K562 (cell line): ENCODE results near the gene PIK3C2B. TPM values are rescaled to one million over a fixed set of nuclear protein-coding genes. Genes with fewer than 3 reads are reported as not detected.
"Not testable (repeated sequence)": the region's sequence is repeated elsewhere in the genome, so short reads cannot be mapped to it uniquely, and the experiment has no call there.

ENCODE experiments used
- ATAC-seq: fragments of 200-7000 bp; cut with Tn5 transposase; 3 replicates; pipeline ENCODE4 v1.9.1; 2020; ENCODE audit warnings: moderate library complexity
- BruUV-seq: library from RNA; stranded (reverse); fragments of 400-500 nt; replicated peaks from 2 replicates; lab custom pipeline; 2021; lab: Mats Ljungman, UMichigan
- CTCF ChIA-PET: fragments of 300-600 bp; formaldehyde crosslinking; extraction: SDS; loops from one replicate; lab custom pipeline; 2021; ENCODE audit warnings: low intra/inter-chr PET ratio; lab: Yijun Ruan, JAX
- POLR2A ChIA-PET: fragments of 300-600, 350-650 bp; sonication (Branson Sonifier 250); formaldehyde crosslinking; extraction: SDS; loops from one replicate; lab custom pipeline; 2021; ENCODE audit warnings: antibody characterized with exemption, inconsistent platforms; lab: Yijun Ruan, JAX
- DNase-seq, 4 experiments: peaks; one replicate each; pipeline versions ENCODE4 v3.0.0 to v3.0.0-alpha.2; 2011 to 2018; ENCODE audit warnings: low spot score in 3 of 4, mixed read lengths in 3 of 4; ENCODE audit errors: extremely low read depth in 1 of 4
- FAIRE-seq: peaks from 2 replicates; lab custom pipeline; 2011; peaks lifted over from hg19 to GRCh38; lab: Jason Lieb, UNC
- H2AFZ ChIP-seq: 2 replicates; pipeline ENCODE4 v1.6.0; 2011; ENCODE audit warnings: low read depth, low read length, control low read depth, inconsistent platforms
- H3K27ac ChIP-seq: fragments of 200-600 bp; 3 replicates; pipeline ENCODE4 v1.8.0; 2011; ENCODE audit warnings: low read depth, mild to moderate bottlenecking, control low read depth, inconsistent platforms, low read length, moderate library complexity, mixed read lengths; ENCODE audit errors: extremely low read depth
- H3K27me3 ChIP-seq, 2 experiments: fragments of 300-600 bp in 1 of 2; 2 replicates in 1 of 2; 3 replicates in 1 of 2; pipeline versions ENCODE4 v1.6.0 to v1.8.0; 2011; ENCODE audit warnings: inconsistent platforms in 2 of 2, low read length in 2 of 2, mild to moderate bottlenecking in 1 of 2, mixed read lengths in 1 of 2, moderate library complexity in 1 of 2; ENCODE audit not compliant: control insufficient read depth in 2 of 2, insufficient read depth in 2 of 2
- H3K36me3 ChIP-seq: fragments of 300-600 bp; 3 replicates; pipeline ENCODE4 v1.8.0; 2011; ENCODE audit warnings: mild to moderate bottlenecking, low read length, inconsistent platforms; ENCODE audit not compliant: control insufficient read depth, insufficient read depth
- H3K4me1 ChIP-seq, 2 experiments: fragments of 200-600 bp in 1 of 2; replicated peaks in 1 of 2; 2 replicates in 1 of 2; 3 replicates in 1 of 2; pipeline versions ENCODE4 v1.5.1 to v1.8.0; 2011; ENCODE audit warnings: inconsistent platforms in 2 of 2, low read length in 2 of 2, mild to moderate bottlenecking in 1 of 2, mixed read lengths in 1 of 2, moderate library complexity in 1 of 2; ENCODE audit not compliant: control insufficient read depth in 2 of 2, insufficient read depth in 2 of 2
- H3K4me2 ChIP-seq: 2 replicates; pipeline ENCODE4 v1.6.1; 2011; ENCODE audit warnings: low read length, control low read depth, inconsistent platforms, mixed read lengths; ENCODE audit not compliant: insufficient read depth
- H3K4me3 ChIP-seq: fragments of 200-600 bp; sonication (generic), shearing (Covaris generic); 2 replicates; pipeline ENCODE4 v1.5.1; 2016; ENCODE audit warnings: control low read depth, inconsistent platforms
- H3K79me2 ChIP-seq: fragments of 200-600 bp; 3 replicates; pipeline ENCODE4 v1.8.0; 2011; ENCODE audit warnings: low read length, inconsistent platforms; ENCODE audit not compliant: control insufficient read depth, insufficient read depth
- H3K9ac ChIP-seq, 2 experiments: 2 replicates each; pipeline versions ENCODE4 v1.6.0 to v1.6.1; 2011; ENCODE audit warnings: low read depth in 2 of 2, low read length in 2 of 2, control low read depth in 1 of 2, inconsistent platforms in 1 of 2, mild to moderate bottlenecking in 1 of 2, mixed read lengths in 1 of 2; ENCODE audit not compliant: insufficient read depth in 1 of 2
- H3K9me1 ChIP-seq: one replicate; pipeline ENCODE4 v1.6.0; 2011; ENCODE audit warnings: inconsistent platforms, mild to moderate bottlenecking, low read length, moderate library complexity; ENCODE audit not compliant: control insufficient read depth, insufficient read depth
- H3K9me3 ChIP-seq: replicated peaks from 2 replicates; pipeline ENCODE4 v1.5.1; 2011; ENCODE audit warnings: low read depth, low read length, inconsistent platforms; ENCODE audit not compliant: control insufficient read depth, insufficient read depth
- H4K20me1 ChIP-seq: replicated peaks from 2 replicates; pipeline ENCODE4 v1.6.1; 2011; ENCODE audit warnings: low read length, inconsistent platforms, mixed read lengths; ENCODE audit not compliant: control insufficient read depth, insufficient read depth
- ELK3 ChIP-seq: fragments of 450-650 bp; formaldehyde crosslinking; IDR thresholded peaks from 2 replicates; pipeline ENCODE4 v1.4.0; 2020; ENCODE audit warnings: mild to moderate bottlenecking
- FOXK1 ChIP-seq: sonication (generic); formaldehyde crosslinking; IDR thresholded peaks from 2 replicates; pipeline ENCODE4 v1.8.0; 2022; ENCODE audit warnings: missing genetic modification reagents, mild to moderate bottlenecking, borderline replicate concordance
- MIER1 ChIP-seq: fragments of 450-650 bp; IDR thresholded peaks from 2 replicates; pipeline ENCODE4 v1.6.1; 2016; ENCODE audit warnings: antibody characterized with exemption, mild to moderate bottlenecking, low read depth
- POLR2G ChIP-seq: fragments of 200-400 bp; formaldehyde crosslinking; IDR thresholded peaks from 2 replicates; pipeline ENCODE4 v1.6.1; 2017; ENCODE audit warnings: low read depth, mild to moderate bottlenecking, antibody characterized with exemption, low read length, moderate library complexity
- RBFOX2 ChIP-seq: fragments of 200-400 bp; formaldehyde crosslinking; IDR thresholded peaks from 2 replicates; pipeline ENCODE4 v1.6.1; 2017; ENCODE audit warnings: low read depth, mild to moderate bottlenecking, low read length, moderate library complexity
- ZFP91 ChIP-seq: sonication (generic); formaldehyde crosslinking; IDR thresholded peaks from 2 replicates; pipeline ENCODE4 v1.8.0; 2022; ENCODE audit warnings: mild to moderate bottlenecking, missing genetic modification reagents
- WGBS: fragments of 100-300 bp; shearing (Covaris generic); methylation state at CpG from one replicate; pipeline ENCODE4 v1.1.6; 2016; ENCODE audit warnings: low coverage, mixed read lengths; ENCODE audit not compliant: insufficient coverage; ENCODE audit errors: missing lambda C conversion rate; 5-methylcytosine and 5-hydroxymethylcytosine counted together
- in situ Hi-C: fragments of 300-500 bp; cut with MboI; formaldehyde crosslinking; loops from 4 replicates; pipeline ENCODE4 v1.15.0; 2018; ENCODE audit warnings: inconsistent platforms, mixed read lengths
- intact Hi-C: fragments of 100-400 bp; cut with micrococcal nuclease; formaldehyde crosslinking; loops from 2 replicates; pipeline ENCODE4 v1.14.2; 2022
- polyA plus RNA-seq, 8 experiments: library from polyadenylated mRNA; depleted of rRNA in 4 of 8; stranded (reverse) in 5 of 8; unstranded in 3 of 8; fragments of >200 nt; fragmentation: Nextera tagmentation in 2 of 8; fragmentation: Illumina TruSeq in 1 of 8; extraction: Ambion mirVana in 2 of 8; extraction: Trizol in 1 of 8; gene quantifications; 2 replicates each; pipeline versions ENCODE4 v1.2.1 to v1.2.3, GENCODE V29; 2011 to 2014; ENCODE audit warnings: inconsistent platforms in 1 of 8, missing spikeins in 1 of 8
- total RNA-seq, 7 experiments: library from RNA; depleted of rRNA in 6 of 7; stranded (reverse); fragments of >200 nt in 6 of 7; fragmentation: Illumina TruSeq in 2 of 7; extraction: Trizol in 2 of 7; gene quantifications; 2 replicates each; pipeline versions ENCODE4 v1.2.1 to v1.2.3, GENCODE V29; 2011 to 2021; ENCODE audit warnings: low replicate concordance in 1 of 7

The PIK3C2B gene
- total and polyA plus RNA-seq, 9 of the 15 experiments (the other 6 are each of a cell fraction or from before 2014, with no cell fraction given) = 0.10 to 2.9 (median 0.72) TPM

GRCh38 chr1:204517382-204517781 is 22.8 kb upstream of the PIK3C2B start:
- not testable (repeated sequence) for FAIRE-seq

More at GRCh38 chr1:204517382-204517781, 22.8 kb upstream of the PIK3C2B start:
- 77% methylated on average over 19 of the region's 19 CpGs for WGBS
- H3K27me3 ChIP-seq, intact Hi-C loops, H3K9me3 ChIP-seq, ATAC-seq, DNase-seq, CTCF ChIA-PET, in situ Hi-C loops, BruUV-seq, H3K9me1 ChIP-seq, H2AFZ ChIP-seq: not testable (repeated sequence)
- H3K79me2 ChIP-seq = peaks cover 62% of the 10 kb centered on the region
- peak overlapping the region; percentile 98 for H3K27ac ChIP-seq
- peaks cover 35 to 44% of the 10 kb centered on the region in 2 experiments for H3K4me1 ChIP-seq
- peak overlapping the region; percentile 86 for H3K4me2 ChIP-seq
- 0 out of 2 replicates have a peak, but pooled peaks have one; percentile 14 for TF ChIP-seq ELK3 (CRISPR knock-in tag)
- peak; percentile 70 for TF ChIP-seq RBFOX2
- TF ChIP-seq MIER1 = 0 out of 2 replicates have a peak, but pooled peaks have one; percentile 26
- peak; percentile 38; the same call in 1 of the 2 replicates for TF ChIP-seq FOXK1 (CRISPR knock-in tag)
- TF ChIP-seq POLR2G = peak; percentile 59
- TF ChIP-seq ZFP91 = peak; percentile 44; the same call in 1 of the 2 replicates
- peaks cover 16% of the 10 kb centered on the region; the same call in 1 of the 2 replicates for H4K20me1 ChIP-seq
- H3K9ac ChIP-seq = peak overlapping the region; percentile 22 to 95; a peak in 3 of 4 replicates
- H3K36me3 ChIP-seq = peaks cover 42% of the 10 kb centered on the region
- POLR2A ChIA-PET = interaction anchor here (0.6 to 5.7 kb wide), 11 partner anchors 11 to 943 kb away, joined by 3 to 106 read pairs (median 5); partner anchors contain the start of gene PPP1R15B
- H3K4me3 ChIP-seq = peak overlapping the region; percentile 75
